ENCODE results near the gene MSRB1.

GRCh38 chr16:1914988-1915387 is 28.0 kb downstream of the MSRB1 start:
- TF ChIP-seq, protein P1, sequence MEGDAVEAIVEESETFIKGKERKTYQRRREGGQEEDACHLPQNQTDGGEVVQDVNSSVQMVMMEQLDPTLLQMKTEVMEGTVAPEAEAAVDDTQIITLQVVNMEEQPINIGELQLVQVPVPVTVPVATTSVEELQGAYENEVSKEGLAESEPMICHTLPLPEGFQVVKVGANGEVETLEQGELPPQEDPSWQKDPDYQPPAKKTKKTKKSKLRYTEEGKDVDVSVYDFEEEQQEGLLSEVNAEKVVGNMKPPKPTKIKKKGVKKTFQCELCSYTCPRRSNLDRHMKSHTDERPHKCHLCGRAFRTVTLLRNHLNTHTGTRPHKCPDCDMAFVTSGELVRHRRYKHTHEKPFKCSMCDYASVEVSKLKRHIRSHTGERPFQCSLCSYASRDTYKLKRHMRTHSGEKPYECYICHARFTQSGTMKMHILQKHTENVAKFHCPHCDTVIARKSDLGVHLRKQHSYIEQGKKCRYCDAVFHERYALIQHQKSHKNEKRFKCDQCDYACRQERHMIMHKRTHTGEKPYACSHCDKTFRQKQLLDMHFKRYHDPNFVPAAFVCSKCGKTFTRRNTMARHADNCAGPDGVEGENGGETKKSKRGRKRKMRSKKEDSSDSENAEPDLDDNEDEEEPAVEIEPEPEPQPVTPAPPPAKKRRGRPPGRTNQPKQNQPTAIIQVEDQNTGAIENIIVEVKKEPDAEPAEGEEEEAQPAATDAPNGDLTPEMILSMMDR (IDR thresholded peaks at IDR 0.05): no peak
- TF ChIP-seq POLR2A (IDR thresholded peaks at IDR 0.05): no peak
